Heart right ventricle (tissue), 16 donors: ENCODE data around the gene DUSP23. TPM values are rescaled to one million over a fixed set of nuclear protein-coding genes. Genes with fewer than 3 reads are reported as not detected.

Experiments used
- ATAC-seq, 8 donors: fragments of 200-7000 bp; cut with Tn5 transposase; one replicate each; pipeline ENCODE4 v1.9.1; 2020; ENCODE audit warnings: mild to moderate bottlenecking in 8 of 8, moderate library complexity in 8 of 8, moderate number of reproducible peaks in 1 of 8
- DNase-seq, 2 donors: peaks; one replicate each; pipeline ENCODE4 v3.0.0-alpha.2; 2020
- H3K27ac ChIP-seq, 10 donors: fragments of 200-600 bp; sonication (generic) in 2 of 10; one replicate each; pipeline versions ENCODE4 v1.5.0 to v1.8.0; 2020 to 2022; ENCODE audit warnings: mild to moderate bottlenecking in 3 of 10
- H3K27me3 ChIP-seq, 7 donors: fragments of 200-600 bp; one replicate each; pipeline ENCODE4 v1.8.0; 2021 to 2022; ENCODE audit warnings: mild to moderate bottlenecking in 2 of 7
- H3K36me3 ChIP-seq, 9 donors: fragments of 200-600 bp; sonication (generic) in 1 of 9; one replicate each; pipeline versions ENCODE4 v1.5.0 to v1.8.0; 2020 to 2022; ENCODE audit warnings: mild to moderate bottlenecking in 2 of 9
- H3K4me1 ChIP-seq, 9 donors: fragments of 200-600 bp; sonication (generic) in 1 of 9; one replicate each; pipeline versions ENCODE4 v1.5.0 to v1.8.0; 2020 to 2022; ENCODE audit warnings: mild to moderate bottlenecking in 4 of 9
- H3K4me3 ChIP-seq, 10 donors: fragments of 200-600 bp; sonication (generic) in 2 of 10; one replicate each; pipeline versions ENCODE4 v1.5.0 to v1.8.0; 2020 to 2022; ENCODE audit warnings: mild to moderate bottlenecking in 7 of 10, moderate library complexity in 2 of 10
- H3K9me3 ChIP-seq, 11 donors: fragments of 200-600 bp in 10 of 11; sonication (generic) in 2 of 11; one replicate each; pipeline versions ENCODE4 v1.5.0 to v1.8.0; 2013 to 2022; ENCODE audit warnings: mild to moderate bottlenecking in 2 of 11, control low read depth in 1 of 11, moderate library complexity in 1 of 11
- WGBS, 2 donors: extraction: QIAGEN DNeasy Blood & Tissue Kit; methylation state at CpG; one replicate each; pipeline ENCODE4 v1.1.7; 2013; ENCODE audit warnings: inconsistent platforms in 1 of 2; 5-methylcytosine and 5-hydroxymethylcytosine counted together
- intact Hi-C, 10 donors: fragments of 100-400 bp; cut with DNase I; formaldehyde crosslinking; loops; one replicate each; pipeline versions ENCODE4 v1.11.1 to v1.14.2; 2022
- polyA plus RNA-seq, 2 donors: library from polyadenylated mRNA; stranded (reverse); fragments of 200-250 nt; gene quantifications; one replicate each; pipeline ENCODE4 v1.2.3, GENCODE V29; 2013
- total RNA-seq, 10 donors: library from RNA; stranded (reverse); fragmentation: NEBNext Ultra II Directional in 3 of 10; extraction: Animal tissue kit (Norgen Biotek cat#: 25700) in 3 of 10; gene quantifications; one replicate each; pipeline versions ENCODE4 v1.2.1 to v1.2.4, GENCODE V29; 2021 to 2023
- TF ChIP-seq, protein P1 (sequence below), 9 donors: fragments of 200-600 bp; sonication (generic) in 2 of 9; IDR thresholded peaks; one replicate each; pipeline versions ENCODE4 v1.5.0 to v1.8.0; 2021 to 2022; ENCODE audit warnings: antibody characterized with exemption in 9 of 9, mild to moderate bottlenecking in 5 of 9, moderate library complexity in 1 of 9
- donor health status: Arrhythmogenic right ventricular cardiomyopathy.
- donor health status: ischemic (EF 13 %, LVEDD 7.1; RV severe dilation, severe dysfunction).
- donor health status: healthy with polysubstance abuse.
- donor health status: DM: no; HTN: yes; CAD: no.
- donor health status: DM: no; HTN: no; CAD: no.
- donor health status: ischemic (EF 25% LVEDD 6.9; RV normal size, moderate dysfunction).
- donor health status: ischemic (EF 25% LVEDD 5.7; RV mildly dilated, moderate dysfunction).
- donor health status: healthy.
- donor health status: DM: yes; HTN: yes; CAD: no.
- donor health status: Ischemic cardiomyopathy.
- donor health status: ischemic (EF 35%, LVEDD 5.7; RV mildly dilated, moderate dysfunction).
- donor health status: nonischemic (EF 11% LVEDD 7.7; RV severe dilation, severe dysfunction).
- donor health status: DM: yes; HTN: yes; CAD: no.
- donor health status: PGD.
- donor health status: ischemic (EF 29% LVEDD 5.4; RV normal size, mild dysfunction).
- donor health status: nonischemic (EF 23%, LVEDD 6.1; RV moderate dilation, normal function).

The DUSP23 gene
- total and polyA plus RNA-seq, 12 donors = 7.0 to 80.8 (median 12.2) TPM

DNA sequence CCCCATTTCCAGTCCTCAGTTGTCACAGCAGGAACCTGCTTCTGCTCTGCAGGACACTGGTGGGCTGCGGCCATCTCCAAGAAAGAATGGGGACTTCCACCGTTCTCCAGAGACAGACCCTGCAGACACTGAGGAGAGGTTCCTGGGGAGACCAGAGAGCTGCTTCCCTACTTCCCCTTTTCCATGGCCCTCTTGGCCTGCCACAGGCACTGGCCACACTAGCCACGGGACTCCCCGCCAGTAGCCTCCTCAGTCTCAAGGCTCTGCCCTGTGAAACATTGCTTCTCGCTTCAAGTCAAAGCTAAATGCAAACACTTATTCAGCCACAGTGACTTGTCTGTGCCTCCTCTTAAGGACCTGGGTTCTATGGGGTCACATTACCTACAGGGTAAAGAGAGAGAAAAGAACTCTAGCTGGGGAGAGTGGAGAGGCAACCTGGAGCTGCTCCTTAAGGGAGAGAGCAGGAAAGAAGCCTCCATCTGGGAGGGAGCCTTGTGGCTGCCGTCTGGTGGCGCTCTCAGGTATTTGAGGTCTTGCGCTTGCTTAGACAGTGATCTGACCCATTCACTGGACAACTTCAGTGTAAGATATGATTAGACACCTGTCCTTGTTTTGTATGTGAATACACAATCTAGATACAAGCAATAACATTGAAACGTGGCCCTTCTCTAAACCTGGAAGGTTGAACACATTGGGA, 40.6 kb downstream of the DUSP23 start:
- H3K4me1 ChIP-seq = peaks cover 0 to 29% (median 0%) of the 10 kb centered on the region in 9 donors
- intact Hi-C loops = loop anchor here in 1 of 10 donors (5.0 kb wide), 1 partner anchor 51 kb away; no protein-coding TSS in a partner anchor
- peak in 4 of 8 donors; percentile 33 to 79 (median 54) for ATAC-seq
- no peak for DNase-seq
- 51 to 76% methylated on average over 9 of the region's 9 CpGs for WGBS, 2 donors
- peaks cover 0 to 30% (median 13%) of the 10 kb centered on the region in 7 donors for H3K27me3 ChIP-seq
- no peak overlapping the region for H3K4me3 ChIP-seq
- H3K9me3 ChIP-seq = no peaks in the 10 kb centered on the region
- TF ChIP-seq, protein P1, sequence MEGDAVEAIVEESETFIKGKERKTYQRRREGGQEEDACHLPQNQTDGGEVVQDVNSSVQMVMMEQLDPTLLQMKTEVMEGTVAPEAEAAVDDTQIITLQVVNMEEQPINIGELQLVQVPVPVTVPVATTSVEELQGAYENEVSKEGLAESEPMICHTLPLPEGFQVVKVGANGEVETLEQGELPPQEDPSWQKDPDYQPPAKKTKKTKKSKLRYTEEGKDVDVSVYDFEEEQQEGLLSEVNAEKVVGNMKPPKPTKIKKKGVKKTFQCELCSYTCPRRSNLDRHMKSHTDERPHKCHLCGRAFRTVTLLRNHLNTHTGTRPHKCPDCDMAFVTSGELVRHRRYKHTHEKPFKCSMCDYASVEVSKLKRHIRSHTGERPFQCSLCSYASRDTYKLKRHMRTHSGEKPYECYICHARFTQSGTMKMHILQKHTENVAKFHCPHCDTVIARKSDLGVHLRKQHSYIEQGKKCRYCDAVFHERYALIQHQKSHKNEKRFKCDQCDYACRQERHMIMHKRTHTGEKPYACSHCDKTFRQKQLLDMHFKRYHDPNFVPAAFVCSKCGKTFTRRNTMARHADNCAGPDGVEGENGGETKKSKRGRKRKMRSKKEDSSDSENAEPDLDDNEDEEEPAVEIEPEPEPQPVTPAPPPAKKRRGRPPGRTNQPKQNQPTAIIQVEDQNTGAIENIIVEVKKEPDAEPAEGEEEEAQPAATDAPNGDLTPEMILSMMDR (IDR thresholded peaks at IDR 0.05) = no peak
- H3K36me3 ChIP-seq = no peaks in the 10 kb centered on the region
- no peak overlapping the region for H3K27ac ChIP-seq

DNA sequence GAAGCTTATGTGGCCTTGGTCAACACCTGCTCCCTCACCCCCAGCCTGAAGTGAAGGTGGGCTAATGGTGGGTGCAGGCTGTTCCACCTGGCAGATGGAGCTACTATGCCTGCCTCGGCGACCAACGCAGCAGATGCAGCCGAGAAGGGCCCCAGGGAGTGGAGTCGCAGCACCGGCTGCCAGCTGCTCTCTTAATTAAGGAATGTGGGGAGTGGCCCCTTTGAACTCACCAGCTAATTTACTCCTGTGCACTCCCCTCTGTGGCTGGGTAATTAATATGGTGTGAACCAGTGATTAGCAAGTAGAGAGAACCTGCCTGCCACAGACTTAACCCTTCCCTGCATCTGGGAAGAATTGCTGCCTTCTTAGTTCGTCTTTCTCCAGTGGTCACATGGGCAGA, 42.6 kb downstream of the DUSP23 start:
- intact Hi-C loops = loop anchor here in 1 of 10 donors (5.0 kb wide), 1 partner anchor 49 kb away; no protein-coding TSS in a partner anchor
- 15 to 27% methylated on average over 7 of the region's 7 CpGs for WGBS, 2 donors
- H3K27me3 ChIP-seq = peaks cover 0 to 30% (median 13%) of the 10 kb centered on the region in 7 donors
- TF ChIP-seq, protein P1 (IDR thresholded peaks at IDR 0.05) = no peak
- H3K9me3 ChIP-seq = no peaks in the 10 kb centered on the region
- DNase-seq = no peak
- H3K4me1 ChIP-seq = peaks cover 0 to 49% (median 0%) of the 10 kb centered on the region in 9 donors
- H3K27ac ChIP-seq = no peak overlapping the region
- no peak for ATAC-seq
- H3K4me3 ChIP-seq = no peak overlapping the region
- H3K36me3 ChIP-seq = no peaks in the 10 kb centered on the region

DNA sequence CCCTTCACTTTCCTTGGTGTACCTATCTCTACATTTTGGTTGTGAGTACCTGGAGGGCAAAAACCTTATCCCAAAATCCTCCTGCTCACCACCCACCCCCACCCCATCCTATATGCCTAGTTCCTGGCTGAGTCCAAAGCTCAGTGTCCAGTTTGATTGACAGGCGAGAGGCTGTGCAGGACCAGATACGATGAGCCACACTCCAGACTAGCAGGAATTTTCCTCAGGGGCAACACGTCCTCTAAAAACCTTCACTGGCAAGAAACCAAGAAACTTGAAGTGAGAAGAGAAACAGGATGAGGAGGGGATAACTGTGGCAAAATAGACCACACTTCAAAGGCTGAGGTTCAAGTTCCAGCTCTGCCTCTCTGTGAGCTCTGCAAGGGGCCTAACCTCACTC, 44.8 kb downstream of the DUSP23 start:
- ATAC-seq = no peak
- H3K36me3 ChIP-seq = peaks cover 0 to 8% (median 0%) of the 10 kb centered on the region in 9 donors
- peak overlapping the region in 1 of 10 donors; percentile 18 for H3K4me3 ChIP-seq
- H3K27me3 ChIP-seq = peaks cover 0 to 30% (median 13%) of the 10 kb centered on the region in 7 donors
- H3K27ac ChIP-seq = peak overlapping the region in 1 of 10 donors; percentile 85
- no peaks in the 10 kb centered on the region for H3K9me3 ChIP-seq
- no peak for DNase-seq
- 67 to 71% methylated on average over 3 of the region's 3 CpGs for WGBS, 2 donors
- H3K4me1 ChIP-seq = peaks cover 0 to 70% (median 0%) of the 10 kb centered on the region in 9 donors
- TF ChIP-seq, protein P1 (IDR thresholded peaks at IDR 0.05) = no peak
- intact Hi-C loops = no loop called here

DNA sequence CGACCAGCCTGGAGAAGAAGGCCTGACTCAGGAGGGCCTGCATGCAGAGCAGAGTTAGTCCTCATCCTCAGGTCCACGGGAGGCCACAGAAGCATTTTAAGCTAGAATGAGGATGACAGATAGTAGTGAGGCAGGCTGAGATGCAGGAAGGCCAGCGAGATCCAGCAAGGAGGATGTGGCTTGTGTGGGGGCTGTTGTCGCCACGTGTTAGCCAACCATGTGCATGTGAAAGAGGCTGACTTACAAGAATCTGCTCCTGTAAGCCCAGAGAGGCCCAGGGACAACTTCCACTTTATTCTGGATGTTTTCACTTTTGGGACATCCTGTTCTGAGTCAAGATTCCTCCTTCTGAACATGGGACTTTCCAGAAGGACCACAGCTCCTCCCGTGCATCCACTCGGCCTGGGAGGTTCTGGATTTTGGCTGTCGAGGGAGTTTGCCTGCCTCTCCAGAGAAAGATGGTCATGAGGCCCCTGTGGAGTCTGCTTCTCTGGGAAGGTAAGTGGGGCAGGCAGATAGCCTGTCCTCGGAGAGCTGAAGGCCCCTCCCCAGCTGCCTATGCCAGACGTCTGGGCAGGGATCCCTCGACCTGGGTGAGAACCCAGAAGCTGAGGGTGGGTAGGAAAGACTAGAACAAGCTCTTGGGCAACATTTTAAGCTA, 45.8 kb downstream of the DUSP23 start, which contains the start of gene SLAMF8:
Gene SLAMF8 (plus strand): TSS at position 433 of the 661 bp plus-strand sequence. CDS start 26 bp downstream, at position 459.
- H3K9me3 ChIP-seq = no peaks in the 10 kb centered on the region
- peaks cover 0 to 12% (median 0%) of the 10 kb centered on the region in 9 donors for H3K36me3 ChIP-seq
- peaks cover 0 to 73% (median 0%) of the 10 kb centered on the region in 9 donors for H3K4me1 ChIP-seq
- peak in 7 of 8 donors; percentile 31 to 69 (median 43) for ATAC-seq
- peak in 1 of 2 donors; percentile 16 for DNase-seq
- WGBS, 2 donors = 57 to 71% methylated on average over 11 of the region's 11 CpGs
- intact Hi-C loops = no loop called here
- peaks cover 0 to 24% (median 6%) of the 10 kb centered on the region in 7 donors for H3K27me3 ChIP-seq
- H3K27ac ChIP-seq = peak within 1 kb of the TSS in 2 of 10 donors; percentile 25 to 85
- H3K4me3 ChIP-seq = peak within 1 kb of the TSS in 1 of 10 donors; percentile 55
- TF ChIP-seq, protein P1 (IDR thresholded peaks at IDR 0.05) = no peak
